B cell (primary cell): ENCODE data around the gene SLK. TPM values are rescaled to one million over a fixed set of nuclear protein-coding genes. Genes with fewer than 3 reads are reported as not detected.

Experiments
- ATAC-seq: fragments of 200-7000 bp; cut with Tn5 transposase; one replicate; pipeline ENCODE4 v1.10.0; 2021; ENCODE audit warnings: low read depth, mild to moderate bottlenecking, moderate number of reproducible peaks, moderate library complexity
- CTCF ChIA-PET: fragments of 350-600 bp; sonication (Branson Sonifier 250); formaldehyde crosslinking; loops from one replicate; lab custom pipeline; 2021; ENCODE audit warnings: antibody characterized with exemption, inconsistent platforms; lab: Charles Lee
- POLR2A ChIA-PET: fragments of 350-600 bp; sonication (Branson Sonifier 250); formaldehyde crosslinking; loops from one replicate; lab custom pipeline; 2021; ENCODE audit warnings: antibody characterized with exemption; lab: Charles Lee
- DNase-seq: peaks from one replicate; pipeline ENCODE4 v3.0.0; 2013
- H2AFZ ChIP-seq: 2 replicates; pipeline ENCODE4 v1.6.1; 2012; ENCODE audit warnings: mild to moderate bottlenecking, low read depth, low read length; ENCODE audit not compliant: insufficient read depth, poor library complexity, severe bottlenecking
- H3K27ac ChIP-seq, 2 donors: 1 replicate in 1 of 2; 2 replicates in 1 of 2; pipeline ENCODE4 v1.5.1; 2012 to 2013; ENCODE audit warnings: low read length in 2 of 2, mild to moderate bottlenecking in 2 of 2, moderate library complexity in 1 of 2
- H3K27me3 ChIP-seq, 4 experiments: fragments of 200-600 bp in 1 of 4; sonication (generic) in 1 of 4; replicated peaks in 1 of 4; 1 replicate in 2 of 4; 2 replicates in 2 of 4; pipeline versions ENCODE4 v1.6.1 to v1.7.0; 2013 to 2016; ENCODE audit warnings: low read length in 3 of 4, mild to moderate bottlenecking in 2 of 4, mixed read lengths in 1 of 4, moderate library complexity in 1 of 4; ENCODE audit not compliant: insufficient read depth in 4 of 4, control insufficient read depth in 3 of 4; ENCODE audit errors: control extremely low read depth in 1 of 4
- H3K36me3 ChIP-seq, 2 experiments: replicated peaks in 1 of 2; 1 replicate in 1 of 2; 2 replicates in 1 of 2; pipeline versions ENCODE4 v1.6.1 to v1.7.1; 2013; ENCODE audit warnings: low read length in 1 of 2; ENCODE audit not compliant: insufficient read depth in 2 of 2, control insufficient read depth in 1 of 2; ENCODE audit errors: control extremely low read depth in 1 of 2, extremely low read depth in 1 of 2
- H3K4me1 ChIP-seq, 2 donors: fragments of 200-600 bp in 1 of 2; sonication (generic) in 1 of 2; 1 replicate in 1 of 2; 2 replicates in 1 of 2; pipeline versions ENCODE4 v1.5.1 to v1.6.1; 2013 to 2017; ENCODE audit warnings: low read length in 2 of 2; ENCODE audit not compliant: control insufficient read depth in 2 of 2, insufficient read depth in 2 of 2
- H3K4me2 ChIP-seq: replicated peaks from 2 replicates; pipeline ENCODE3; 2012; ENCODE audit warnings: mild to moderate bottlenecking, low read depth, low read length; ENCODE audit not compliant: poor library complexity, severe bottlenecking
- H3K4me3 ChIP-seq, 5 experiments: fragments of 200-600 bp in 1 of 5; sonication (generic) in 1 of 5; 1 replicate in 3 of 5; 2 replicates in 2 of 5; pipeline versions ENCODE4 v1.5.1 to v1.7.0; 2011 to 2016; ENCODE audit warnings: low read length in 4 of 5, mild to moderate bottlenecking in 4 of 5, low read depth in 2 of 5, control low read depth in 1 of 5, moderate library complexity in 1 of 5; ENCODE audit not compliant: insufficient read depth in 1 of 5; ENCODE audit errors: control extremely low read depth in 1 of 5, extremely low read depth in 1 of 5
- H3K79me2 ChIP-seq: fragments of 200-600 bp; sonication (generic); one replicate; pipeline ENCODE4 v1.6.0; 2016; ENCODE audit warnings: low read length; ENCODE audit not compliant: control insufficient read depth, insufficient read depth
- H3K9ac ChIP-seq: fragments of 200-600 bp; sonication (generic); 2 replicates; pipeline ENCODE4 v1.6.1; 2017; ENCODE audit warnings: mild to moderate bottlenecking, low read length, moderate library complexity
- H3K9me3 ChIP-seq, 3 donors: one replicate each; pipeline versions ENCODE4 v1.6.1 to v1.7.1; 2013; ENCODE audit warnings: low read length in 2 of 3; ENCODE audit not compliant: control insufficient read depth in 2 of 3, insufficient read depth in 1 of 3; ENCODE audit errors: control extremely low read depth in 1 of 3
- H4K20me1 ChIP-seq: 2 replicates; pipeline ENCODE4 v1.6.0; 2012; ENCODE audit warnings: mild to moderate bottlenecking, low read length; ENCODE audit not compliant: insufficient read depth, control insufficient read depth, poor library complexity, severe bottlenecking
- H3K27ac Mint-ChIP-seq: one replicate; pipeline ENCODE4 v1.8.0; 2021; ENCODE audit warnings: mixed read lengths
- H3K27me3 Mint-ChIP-seq: one replicate; pipeline ENCODE4 v1.8.0; 2021; ENCODE audit warnings: mixed read lengths
- H3K4me1 Mint-ChIP-seq: one replicate; pipeline ENCODE4 v1.8.0; 2021; ENCODE audit warnings: mixed read lengths
- H3K4me3 Mint-ChIP-seq: one replicate; pipeline ENCODE4 v1.8.0; 2021; ENCODE audit warnings: mixed read lengths
- H3K9me3 Mint-ChIP-seq: one replicate; pipeline ENCODE4 v1.8.0; 2022; ENCODE audit warnings: mixed read lengths; ENCODE audit not compliant: insufficient read depth
- CTCF ChIP-seq: fragments of 200-600 bp; IDR thresholded peaks from one replicate; pipeline ENCODE4 v1.8.0; 2022; ENCODE audit warnings: antibody characterized with exemption, mild to moderate bottlenecking
- EZH2 ChIP-seq: IDR thresholded peaks from 2 replicates; pipeline ENCODE4 v1.6.1; 2012; ENCODE audit warnings: borderline replicate concordance, low read depth, mild to moderate bottlenecking, moderate library complexity, low read length; ENCODE audit not compliant: insufficient read depth, poor library complexity, severe bottlenecking
- WGBS: methylation state at CpG from one replicate; pipeline ENCODE4 v1.1.5; 2013; ENCODE audit warnings: missing lambda C conversion rate; ENCODE audit not compliant: insufficient coverage; 5-methylcytosine and 5-hydroxymethylcytosine counted together
- intact Hi-C: fragments of 100-400 bp; cut with micrococcal nuclease; formaldehyde crosslinking; loops from one replicate; pipeline ENCODE4 v1.10.0; 2022
- polyA plus RNA-seq: library from polyadenylated mRNA; depleted of rRNA; stranded (reverse); fragments of >200 nt; gene quantifications from 2 replicates; pipeline ENCODE4 v1.2.3, GENCODE V29; 2012
- total RNA-seq, 2 donors: library from RNA; stranded (reverse); fragments of 120-200 nt in 1 of 2; gene quantifications; 1 replicate in 1 of 2; 2 replicates in 1 of 2; pipeline versions ENCODE4 v1.2.3 to v1.2.4, GENCODE V29; 2013 to 2022

The SLK gene
- total and polyA plus RNA-seq, 2 donors (not counting 1 experiment from before 2014, with no cell fraction given) = 2.9 to 24.5 TPM

- Mint-ChIP-seq H3K27me3 (no peaks in the 10 kb centered on the region), H3K27ac (no peak overlapping the region), H3K4me1 (no peaks in the 10 kb centered on the region), H3K4me3 (no peak overlapping the region), H3K9me3 (no peaks in the 10 kb centered on the region)
- no peak for DNase-seq
- Histone ChIP-seq H3K4me3 (no peak overlapping the region), H3K9me3 (no peaks in the 10 kb centered on the region), H3K4me1 (no peaks in the 10 kb centered on the region), H3K27ac (no peak overlapping the region), H3K36me3 (peaks cover 18 to 52% of the 10 kb centered on the region in 2 experiments), H3K27me3 (no peaks in the 10 kb centered on the region), H3K79me2 (no peaks in the 10 kb centered on the region), H3K4me2 (no peak overlapping the region), H4K20me1 (no peaks in the 10 kb centered on the region), H3K9ac (no peak overlapping the region), H2AFZ (no peak overlapping the region)
- TF ChIP-seq CTCF = no peak
- TF ChIP-seq EZH2 = no peak
- ATAC-seq = no peak
- intact Hi-C loops = no loop called here
- ChIA-PET CTCF (interaction anchor here (1.1 kb wide), 1 partner anchor 30 kb away, joined by 3 read pairs; no protein-coding TSS in a partner anchor), POLR2A (no interaction called here)
- no CpG with 5 or more reads among the region's 2 CpGs for WGBS
Measured at GRCh38 chr10:103998805-103999204, 31.9 kb downstream of the SLK start.

- Histone ChIP-seq H4K20me1 (no peaks in the 10 kb centered on the region), H3K9me3 (no peaks in the 10 kb centered on the region), H2AFZ (no peak overlapping the region), H3K4me1 (no peaks in the 10 kb centered on the region), H3K4me2 (no peak overlapping the region), H3K27me3 (no peaks in the 10 kb centered on the region), H3K36me3 (peaks cover 17 to 68% of the 10 kb centered on the region in 2 experiments), H3K4me3 (no peak overlapping the region), H3K27ac (no peak overlapping the region), H3K9ac (no peak overlapping the region), H3K79me2 (no peaks in the 10 kb centered on the region)
- 100% methylated on average over 1 of the region's 1 CpG for WGBS
- no peak for DNase-seq
- intact Hi-C loops = no loop called here
- ChIA-PET CTCF (no interaction called here), POLR2A (no interaction called here)
- H3K9me3 Mint-ChIP-seq = no peaks in the 10 kb centered on the region
- H3K4me1 Mint-ChIP-seq = no peaks in the 10 kb centered on the region
- no peak overlapping the region for H3K27ac Mint-ChIP-seq
- TF ChIP-seq CTCF (no peak), EZH2 (no peak)
- no peak for ATAC-seq
- no peaks in the 10 kb centered on the region for H3K27me3 Mint-ChIP-seq
- H3K4me3 Mint-ChIP-seq = no peak overlapping the region
Measured at GRCh38 chr10:104002911-104003310, 36.0 kb downstream of the SLK start.
